ENCODE measurements around the gene OR8B8. TPM values are rescaled to one million over a fixed set of nuclear protein-coding genes. Genes with fewer than 3 reads are reported as not detected.
"Not testable (repeated sequence)": the region's sequence is repeated elsewhere in the genome, so short reads cannot be mapped to it uniquely, and the experiment has no call there.

Gene OR8B8
- total and polyA plus RNA-seq, 4 experiments from 2014 or later = not detected

DNA sequence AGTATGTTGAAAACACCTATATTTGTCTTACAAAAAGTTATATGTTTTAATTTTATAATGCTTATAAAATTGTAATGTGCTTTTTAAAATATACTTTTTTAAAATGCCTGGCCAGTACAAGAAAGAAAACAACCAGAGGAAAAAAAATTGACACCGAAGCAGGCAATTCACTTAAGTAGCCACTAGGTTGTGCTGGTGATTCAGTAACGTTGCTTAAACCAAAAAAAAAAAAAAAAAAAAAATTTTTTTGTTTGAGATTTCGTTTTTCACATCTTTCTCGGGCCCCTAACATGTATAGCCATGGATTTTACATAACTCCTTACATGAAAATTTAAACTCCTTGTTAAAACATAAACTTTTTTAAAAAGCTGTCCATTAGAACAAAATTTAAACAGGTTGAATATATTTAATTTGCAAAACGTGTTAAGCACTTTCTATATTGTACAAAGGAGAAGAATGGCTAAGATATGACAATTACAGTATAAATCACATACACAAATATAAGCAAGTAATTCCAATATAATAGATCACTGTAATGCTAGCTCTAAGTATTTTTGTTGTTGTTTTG lies 30.1 kb downstream of the OR8B8 start:
- Mint-ChIP-seq H3K27me3 (peaks cover 5 to 11% of the 10 kb centered on the region in 2 donors), H3K9me3 (peaks cover 0 to 3% (median 0%) of the 10 kb centered on the region in 8 donors), H3K27ac (no peak overlapping the region), H3K36me3 (no peaks in the 10 kb centered on the region), H3K4me1 (peaks cover 0 to 1% (median 0%) of the 10 kb centered on the region in 4 donors), H3K4me3 (no peak overlapping the region)
- Histone ChIP-seq H3K36me3 (ENCODE audit: insufficient read depth, low read length) (no peaks in the 10 kb centered on the region), H3K27ac (ENCODE audit: low read depth, low read length) (no peak overlapping the region), H3K4me3 (ENCODE audit: low read length in 2 of 2) (no peak overlapping the region), H3K27me3 (ENCODE audit: insufficient read depth, low read length) (no peaks in the 10 kb centered on the region), H3K9me3 (ENCODE audit: control insufficient read depth in 1 of 2, low read length in 2 of 2) (no peaks in the 10 kb centered on the region), H3K4me1 (ENCODE audit: insufficient read depth, low read length) (no peaks in the 10 kb centered on the region)
- ChIA-PET POLR2A (ENCODE audit: partially characterized antibody) (no interaction called here), CTCF (ENCODE audit: partially characterized antibody) (interaction anchor here (0.7 kb wide), 1 partner anchor 169 kb away, joined by 3 read pairs; no protein-coding TSS in a partner anchor)
- intact Hi-C loops (cut with micrococcal nuclease) = loop anchor here (1.0 kb wide), 1 partner anchor 171 kb away; no protein-coding TSS in a partner anchor
- DNase-seq = peak in 2 of 5 donors; percentile 9 to 11

- ChIA-PET CTCF (ENCODE audit: partially characterized antibody) (no interaction called here), POLR2A (ENCODE audit: partially characterized antibody) (no interaction called here)
- DNase-seq = no peak
- Mint-ChIP-seq H3K27me3 (peaks cover 4% of the 10 kb centered on the region in 2 donors), H3K9me3 (no peaks in the 10 kb centered on the region), H3K27ac (no peak overlapping the region), H3K4me1 (no peaks in the 10 kb centered on the region), H3K36me3 (no peaks in the 10 kb centered on the region), H3K4me3 (no peak overlapping the region)
- intact Hi-C loops (cut with micrococcal nuclease) = no loop called here
- Histone ChIP-seq H3K9me3 (ENCODE audit: control insufficient read depth in 1 of 2, low read length in 2 of 2) (no peaks in the 10 kb centered on the region), H3K4me1 (ENCODE audit: insufficient read depth, low read length) (no peaks in the 10 kb centered on the region), H3K27me3 (ENCODE audit: insufficient read depth, low read length) (peaks cover 3% of the 10 kb centered on the region), H3K27ac (ENCODE audit: low read depth, low read length) (no peak overlapping the region), H3K36me3 (ENCODE audit: insufficient read depth, low read length) (no peaks in the 10 kb centered on the region), H3K4me3 (ENCODE audit: low read length in 2 of 2) (no peak overlapping the region)
Measured at GRCh38 chr11:124409906-124410305, 35.6 kb downstream of the OR8B8 start.

DNA sequence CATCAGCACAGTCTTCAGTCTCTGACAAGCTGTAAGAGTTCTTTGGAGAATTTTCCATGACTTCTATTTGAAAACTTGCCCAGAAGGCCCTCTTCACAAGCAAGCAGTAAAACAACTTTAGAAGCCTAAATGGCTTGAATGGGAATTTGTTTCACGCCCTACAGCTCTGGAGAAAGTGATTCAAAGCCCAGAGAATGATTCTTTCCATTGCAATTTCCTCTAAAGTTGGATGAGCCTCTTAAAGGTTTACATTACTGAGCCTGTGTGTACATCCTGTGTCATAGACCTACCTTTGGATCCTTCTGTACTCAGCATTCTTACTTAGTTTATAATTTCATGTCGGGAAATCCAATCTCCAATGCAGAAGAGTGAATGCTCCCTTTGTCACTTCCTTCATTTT lies 39.9 kb downstream of the OR8B8 start:
- Histone ChIP-seq H3K4me1 (ENCODE audit: insufficient read depth, low read length) (no peaks in the 10 kb centered on the region), H3K27ac (ENCODE audit: low read depth, low read length) (no peak overlapping the region), H3K27me3 (ENCODE audit: insufficient read depth, low read length) (peaks cover 3% of the 10 kb centered on the region), H3K36me3 (ENCODE audit: insufficient read depth, low read length) (no peaks in the 10 kb centered on the region), H3K4me3 (ENCODE audit: low read length in 2 of 2) (no peak overlapping the region), H3K9me3 (ENCODE audit: control insufficient read depth in 1 of 2, low read length in 2 of 2) (no peaks in the 10 kb centered on the region)
- POLR2A ChIA-PET (ENCODE audit: partially characterized antibody) = no interaction called here
- Mint-ChIP-seq H3K4me3 (no peak overlapping the region), H3K9me3 (peaks cover 0 to 3% (median 0%) of the 10 kb centered on the region in 8 donors), H3K36me3 (no peaks in the 10 kb centered on the region), H3K27me3 (peaks cover 0 to 5% of the 10 kb centered on the region in 2 donors), H3K27ac (no peak overlapping the region), H3K4me1 (peaks cover 0 to 3% (median under 1%) of the 10 kb centered on the region in 4 donors)
- CTCF ChIA-PET (ENCODE audit: partially characterized antibody) = no interaction called here
- DNase-seq = no peak
- intact Hi-C loops (cut with micrococcal nuclease) = no loop called here

DNA sequence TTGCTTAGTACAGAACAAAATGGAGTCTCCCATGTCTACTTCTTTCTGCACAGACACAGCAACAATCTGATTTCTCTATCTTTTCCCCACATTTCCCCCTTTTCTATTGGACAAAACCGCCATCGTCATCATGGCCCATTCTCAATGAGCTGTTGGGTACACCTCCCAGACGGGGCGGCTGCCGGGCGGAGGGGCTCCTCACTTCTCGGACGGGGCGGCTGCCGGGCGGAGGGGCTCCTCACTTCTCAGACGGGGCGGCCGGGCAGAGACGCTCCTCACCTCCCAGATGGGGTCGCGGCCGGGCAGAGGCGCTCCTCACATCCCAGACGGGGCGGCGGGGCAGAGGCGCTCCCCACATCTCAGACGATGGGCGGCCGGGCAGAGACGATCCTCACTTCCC lies 42.3 kb downstream of the OR8B8 start:
- H3K27me3 Mint-ChIP-seq; H3K36me3 ChIP-seq (ENCODE audit: insufficient read depth, low read length); H3K27ac ChIP-seq (ENCODE audit: low read depth, low read length); H3K4me1 Mint-ChIP-seq; H3K36me3 Mint-ChIP-seq; H3K4me3 ChIP-seq (ENCODE audit: low read length in 2 of 2); DNase-seq; H3K9me3 Mint-ChIP-seq; POLR2A ChIA-PET (ENCODE audit: partially characterized antibody); H3K4me3 Mint-ChIP-seq; H3K4me1 ChIP-seq (ENCODE audit: insufficient read depth, low read length); H3K27me3 ChIP-seq (ENCODE audit: insufficient read depth, low read length); intact Hi-C loops (cut with micrococcal nuclease); H3K9me3 ChIP-seq (ENCODE audit: control insufficient read depth in 1 of 2, low read length in 2 of 2); H3K27ac Mint-ChIP-seq: not testable (repeated sequence)
- CTCF ChIA-PET (ENCODE audit: partially characterized antibody) = interaction anchor here (1.4 kb wide), 1 partner anchor 59 kb away, joined by 3 read pairs; no protein-coding TSS in a partner anchor

DNA sequence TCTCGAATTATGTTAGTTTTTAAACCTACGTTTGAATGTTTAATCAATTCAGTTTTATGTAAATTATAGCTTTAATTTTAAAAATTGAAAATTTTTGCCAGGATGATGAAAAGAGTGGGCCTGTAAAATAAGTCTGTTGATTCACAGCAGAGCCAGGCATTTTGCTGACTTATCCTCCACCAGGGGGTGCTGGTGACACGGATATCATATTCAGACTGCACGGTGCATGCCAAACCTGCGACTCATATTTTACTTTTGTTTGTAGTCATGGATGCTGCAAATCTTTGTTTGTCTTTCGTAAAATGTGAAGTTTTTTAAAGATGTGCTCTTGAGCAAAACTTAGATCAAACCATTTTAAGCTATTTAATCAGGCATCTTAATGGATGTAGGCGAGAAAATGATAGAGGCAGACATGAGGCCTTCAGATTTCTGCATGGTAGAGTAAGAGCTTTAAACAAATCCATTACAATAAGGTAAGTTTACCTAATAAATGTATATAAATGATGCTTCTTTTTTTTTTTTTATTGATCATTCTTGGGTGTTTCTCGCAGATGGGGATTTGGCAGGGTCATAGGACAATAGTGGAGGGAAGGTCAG lies 43.1 kb downstream of the OR8B8 start:
- Mint-ChIP-seq H3K9me3 (peaks cover 0 to 3% (median 0%) of the 10 kb centered on the region in 8 donors), H3K4me1 (peaks cover 0 to 3% (median under 1%) of the 10 kb centered on the region in 4 donors), H3K4me3 (no peak overlapping the region), H3K36me3 (no peaks in the 10 kb centered on the region), H3K27ac (no peak overlapping the region), H3K27me3 (peaks cover 0 to 5% of the 10 kb centered on the region in 2 donors)
- intact Hi-C loops (cut with micrococcal nuclease) = no loop called here
- CTCF ChIA-PET (ENCODE audit: partially characterized antibody) = interaction anchor here (0.9 to 1.7 kb wide), 5 partner anchors 10 to 183 kb away, joined by 3 to 6 read pairs (median 5); no protein-coding TSS in a partner anchor
- Histone ChIP-seq H3K27me3 (ENCODE audit: insufficient read depth, low read length) (no peaks in the 10 kb centered on the region), H3K27ac (ENCODE audit: low read depth, low read length) (no peak overlapping the region), H3K4me3 (ENCODE audit: low read length in 2 of 2) (no peak overlapping the region), H3K4me1 (ENCODE audit: insufficient read depth, low read length) (no peaks in the 10 kb centered on the region), H3K36me3 (ENCODE audit: insufficient read depth, low read length) (no peaks in the 10 kb centered on the region), H3K9me3 (ENCODE audit: control insufficient read depth in 1 of 2, low read length in 2 of 2) (no peaks in the 10 kb centered on the region)
- DNase-seq = peak in 4 of 5 donors; percentile 12 to 21 (median 16)
- POLR2A ChIA-PET (ENCODE audit: partially characterized antibody) = no interaction called here

DNA sequence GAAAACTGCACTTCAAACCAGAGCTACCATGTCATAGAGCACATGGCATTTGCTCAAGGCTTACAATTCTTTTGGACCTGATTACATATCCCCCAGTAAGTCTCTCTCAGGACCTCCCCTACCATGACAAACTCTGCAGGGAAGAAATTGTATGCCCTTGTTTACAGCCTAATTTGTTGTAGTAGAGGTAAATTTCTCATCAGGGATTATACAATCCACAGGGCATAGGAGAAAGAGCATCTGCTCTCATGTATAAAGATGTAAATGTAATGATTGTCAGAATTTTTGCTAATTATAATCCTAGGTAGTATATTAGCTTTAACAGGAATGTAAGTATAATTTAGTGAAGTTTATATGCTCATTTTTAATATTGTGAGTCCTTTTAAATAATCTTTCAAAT lies 46.6 kb downstream of the OR8B8 start, which contains the start of gene OR8B3:
TSS of gene OR8B3 (minus strand) at position 101 of the 400 bp plus-strand sequence. CDS start 1,673 bp downstream, outside the sequence.
- H3K4me3 Mint-ChIP-seq = no peak within 1 kb of the TSS
- H3K27ac ChIP-seq (ENCODE audit: low read depth, low read length) = no peak within 1 kb of the TSS
- no peak within 1 kb of the TSS for H3K4me3 ChIP-seq (ENCODE audit: low read length in 2 of 2)
- ChIA-PET CTCF (ENCODE audit: partially characterized antibody) (no interaction called here), POLR2A (ENCODE audit: partially characterized antibody) (no interaction called here)
- no peaks in the 10 kb centered on the region for H3K9me3 ChIP-seq (ENCODE audit: control insufficient read depth in 1 of 2, low read length in 2 of 2)
- H3K4me1 Mint-ChIP-seq = peaks cover 0 to 3% (median 0%) of the 10 kb centered on the region in 4 donors
- no peaks in the 10 kb centered on the region for H3K27me3 ChIP-seq (ENCODE audit: insufficient read depth, low read length)
- no peaks in the 10 kb centered on the region for H3K9me3 Mint-ChIP-seq
- intact Hi-C loops (cut with micrococcal nuclease) = no loop called here
- H3K36me3 ChIP-seq (ENCODE audit: insufficient read depth, low read length) = no peaks in the 10 kb centered on the region
- H3K4me1 ChIP-seq (ENCODE audit: insufficient read depth, low read length) = no peaks in the 10 kb centered on the region
- H3K36me3 Mint-ChIP-seq = no peaks in the 10 kb centered on the region
- no peak within 1 kb of the TSS for H3K27ac Mint-ChIP-seq
- no peak for DNase-seq
- H3K27me3 Mint-ChIP-seq = peaks cover 0 to 5% of the 10 kb centered on the region in 2 donors

DNA sequence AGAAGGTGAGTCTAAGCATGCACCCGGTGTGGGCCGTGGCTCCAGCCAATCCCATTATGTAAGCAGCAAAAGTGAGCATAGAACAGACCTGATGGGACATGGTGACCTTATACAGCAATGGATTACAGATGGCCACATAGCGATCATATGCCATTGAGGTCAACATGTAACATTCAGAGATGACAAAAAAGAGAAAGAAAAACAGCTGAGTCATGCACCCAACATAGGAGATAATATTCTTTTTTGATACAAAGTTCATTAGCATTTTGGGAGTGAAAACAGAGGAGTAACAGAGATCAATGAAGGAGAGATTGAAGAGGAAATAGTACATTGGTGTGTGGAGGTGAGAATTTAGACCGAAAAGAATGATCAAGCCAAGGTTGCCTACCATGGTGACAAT lies 48.6 kb downstream of the OR8B8 start:
- H3K36me3 ChIP-seq (ENCODE audit: insufficient read depth, low read length); H3K4me3 ChIP-seq (ENCODE audit: low read length in 2 of 2); H3K4me1 Mint-ChIP-seq; H3K27ac ChIP-seq (ENCODE audit: low read depth, low read length); H3K27me3 ChIP-seq (ENCODE audit: insufficient read depth, low read length); H3K36me3 Mint-ChIP-seq; CTCF ChIA-PET (ENCODE audit: partially characterized antibody); H3K9me3 ChIP-seq (ENCODE audit: control insufficient read depth in 1 of 2, low read length in 2 of 2); H3K4me1 ChIP-seq (ENCODE audit: insufficient read depth, low read length); intact Hi-C loops (cut with micrococcal nuclease); H3K9me3 Mint-ChIP-seq; POLR2A ChIA-PET (ENCODE audit: partially characterized antibody); H3K27me3 Mint-ChIP-seq; H3K4me3 Mint-ChIP-seq; DNase-seq; H3K27ac Mint-ChIP-seq: not testable (repeated sequence)

Data from CD4-positive, alpha-beta memory T cell (primary cell).